MM.1S (cell line): ENCODE data around the gene LRRD1.

Experiments used
- DNase-seq: peaks from one replicate; pipeline ENCODE4 v3.0.0-alpha.2; 2015
- H2AFZ ChIP-seq: fragments of 300-600 bp; sonication (generic); 2 replicates; pipeline ENCODE4 v1.6.0; 2016; ENCODE audit warnings: antibody characterized with exemption, low read length
- H3F3A ChIP-seq: fragments of 300-600 bp; sonication (generic); 2 replicates; pipeline ENCODE4 v1.6.1; 2016; ENCODE audit warnings: mild to moderate bottlenecking, antibody characterized with exemption, low read length, moderate library complexity, mixed read lengths; ENCODE audit not compliant: insufficient read depth
- H3K27ac ChIP-seq: fragments of 300-600 bp; sonication (generic); 2 replicates; pipeline ENCODE4 v1.5.1; 2016; ENCODE audit warnings: mild to moderate bottlenecking, low read length
- H3K27me3 ChIP-seq: fragments of 300-600 bp; sonication (generic); replicated peaks from 2 replicates; pipeline ENCODE4 v1.6.0; 2016; ENCODE audit warnings: low read length; ENCODE audit not compliant: insufficient read depth
- H3K36me3 ChIP-seq: fragments of 300-600 bp; sonication (generic); replicated peaks from 2 replicates; pipeline ENCODE4 v1.6.1; 2016; ENCODE audit warnings: mild to moderate bottlenecking, low read length, mixed read lengths; ENCODE audit not compliant: insufficient read depth
- H3K4me1 ChIP-seq: fragments of 300-600 bp; sonication (generic); 2 replicates; pipeline ENCODE4 v1.6.1; 2016; ENCODE audit warnings: low read length, mixed read lengths
- H3K4me2 ChIP-seq: fragments of 300-600 bp; sonication (generic); 2 replicates; pipeline ENCODE4 v1.6.0; 2016; ENCODE audit warnings: low read depth, low read length
- H3K4me3 ChIP-seq: fragments of 300-600 bp; sonication (generic); 2 replicates; pipeline ENCODE4 v1.5.1; 2016; ENCODE audit warnings: low read length, mixed read lengths
- H3K79me2 ChIP-seq: fragments of 300-600 bp; sonication (generic); 2 replicates; pipeline ENCODE4 v1.6.1; 2016; ENCODE audit warnings: mixed run types, low read length, mixed read lengths
- H3K9ac ChIP-seq: fragments of 300-600 bp; sonication (generic); 2 replicates; pipeline ENCODE4 v1.6.1; 2016; ENCODE audit warnings: low read length, mixed read lengths
- H3K9me2 ChIP-seq: fragments of 300-600 bp; sonication (generic); replicated peaks from 2 replicates; pipeline ENCODE4 v1.6.1; 2016; ENCODE audit warnings: mild to moderate bottlenecking, low read length, mixed read lengths; ENCODE audit not compliant: insufficient read depth
- H3K9me3 ChIP-seq: fragments of 300-600 bp; sonication (generic); replicated peaks from 2 replicates; pipeline ENCODE4 v1.6.1; 2016; ENCODE audit warnings: mild to moderate bottlenecking, low read length, mixed read lengths; ENCODE audit not compliant: insufficient read depth
- H4K20me1 ChIP-seq: fragments of 300-600 bp; sonication (generic); 2 replicates; pipeline ENCODE4 v1.6.1; 2016; ENCODE audit warnings: mild to moderate bottlenecking, low read length, moderate library complexity, mixed read lengths; ENCODE audit not compliant: insufficient read depth
- EZH2 ChIP-seq: fragments of 300-600 bp; sonication (generic); optimal IDR thresholded peaks from 2 replicates; pipeline ENCODE3; 2017; ENCODE audit warnings: low read depth, mild to moderate bottlenecking, antibody characterized with exemption, low read length, mixed read lengths
- EZH2phosphoT487 ChIP-seq: fragments of 300-600 bp; sonication (generic); IDR thresholded peaks from 2 replicates; pipeline ENCODE4 v1.6.1; 2018; ENCODE audit warnings: antibody characterized with exemption, low read length
- TF ChIP-seq, protein P1 (sequence below): fragments of 300-600 bp; sonication (generic); IDR thresholded peaks from 2 replicates; pipeline ENCODE4 v1.5.1; 2016; ENCODE audit warnings: antibody characterized with exemption, low read length, mixed read lengths

LRRD1 gene

GRCh38 chr7:92226981-92227380 is 48.0 kb upstream of the LRRD1 start:
- DNase-seq: no peak
- H3K9me2 ChIP-seq: no peaks in the 10 kb centered on the region
- no peak overlapping the region for H3K4me3 ChIP-seq
- H3K9ac ChIP-seq: no peak overlapping the region
- no peak for TF ChIP-seq EZH2
- TF ChIP-seq, protein P1, sequence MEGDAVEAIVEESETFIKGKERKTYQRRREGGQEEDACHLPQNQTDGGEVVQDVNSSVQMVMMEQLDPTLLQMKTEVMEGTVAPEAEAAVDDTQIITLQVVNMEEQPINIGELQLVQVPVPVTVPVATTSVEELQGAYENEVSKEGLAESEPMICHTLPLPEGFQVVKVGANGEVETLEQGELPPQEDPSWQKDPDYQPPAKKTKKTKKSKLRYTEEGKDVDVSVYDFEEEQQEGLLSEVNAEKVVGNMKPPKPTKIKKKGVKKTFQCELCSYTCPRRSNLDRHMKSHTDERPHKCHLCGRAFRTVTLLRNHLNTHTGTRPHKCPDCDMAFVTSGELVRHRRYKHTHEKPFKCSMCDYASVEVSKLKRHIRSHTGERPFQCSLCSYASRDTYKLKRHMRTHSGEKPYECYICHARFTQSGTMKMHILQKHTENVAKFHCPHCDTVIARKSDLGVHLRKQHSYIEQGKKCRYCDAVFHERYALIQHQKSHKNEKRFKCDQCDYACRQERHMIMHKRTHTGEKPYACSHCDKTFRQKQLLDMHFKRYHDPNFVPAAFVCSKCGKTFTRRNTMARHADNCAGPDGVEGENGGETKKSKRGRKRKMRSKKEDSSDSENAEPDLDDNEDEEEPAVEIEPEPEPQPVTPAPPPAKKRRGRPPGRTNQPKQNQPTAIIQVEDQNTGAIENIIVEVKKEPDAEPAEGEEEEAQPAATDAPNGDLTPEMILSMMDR: no peak
- TF ChIP-seq EZH2phosphoT487: no peak
- no peaks in the 10 kb centered on the region; the same call in 1 of the 2 replicates for H3F3A ChIP-seq
- H2AFZ ChIP-seq: no peak overlapping the region
- no peaks in the 10 kb centered on the region for H4K20me1 ChIP-seq
- H3K27me3 ChIP-seq: no peaks in the 10 kb centered on the region
- peaks cover under 1% of the 10 kb centered on the region; the same call in 1 of the 2 replicates for H3K36me3 ChIP-seq
- H3K27ac ChIP-seq: no peak overlapping the region
- H3K79me2 ChIP-seq: no peaks in the 10 kb centered on the region
- H3K4me1 ChIP-seq: no peaks in the 10 kb centered on the region
- no peak overlapping the region for H3K4me2 ChIP-seq
- no peaks in the 10 kb centered on the region for H3K9me3 ChIP-seq

GRCh38 chr7:92221766-92222165 is 42.8 kb upstream of the LRRD1 start:
- Histone ChIP-seq H3K79me2 (no peaks in the 10 kb centered on the region), H3K36me3 (peaks cover 13% of the 10 kb centered on the region; the same call in 1 of the 2 replicates)
- TF ChIP-seq EZH2phosphoT487 (no peak), EZH2 (no peak)
- TF ChIP-seq, protein P1: no peak

DNA sequence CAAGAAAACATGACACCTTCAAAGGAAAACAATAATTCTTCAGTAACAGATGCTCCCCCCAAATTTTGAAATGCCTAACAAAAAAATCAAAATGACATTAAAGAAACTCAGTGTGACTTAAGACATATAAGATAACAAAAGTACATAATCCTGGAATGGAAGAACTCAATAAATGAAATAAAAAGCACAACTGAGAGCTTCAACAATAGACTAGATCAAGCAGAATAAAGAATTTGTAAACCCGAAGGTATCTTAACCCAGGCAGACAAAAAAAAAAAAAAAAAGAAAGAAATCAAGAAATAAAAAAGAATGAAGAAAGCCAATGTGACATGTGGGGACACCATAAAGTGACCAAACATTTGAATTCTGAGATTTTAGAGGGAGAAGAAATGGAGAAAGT is 27.7 kb upstream of the LRRD1 start:
- no peak overlapping the region for H3K27ac ChIP-seq
- H3K79me2 ChIP-seq: no peaks in the 10 kb centered on the region
- H3K27me3 ChIP-seq: no peaks in the 10 kb centered on the region
- no peaks in the 10 kb centered on the region for H3K9me2 ChIP-seq
- H3K36me3 ChIP-seq: no peaks in the 10 kb centered on the region; the same call in 1 of the 2 replicates
- H2AFZ ChIP-seq: no peak overlapping the region
- TF ChIP-seq EZH2phosphoT487 (no peak), EZH2 (no peak)
- TF ChIP-seq, protein P1: no peak
- no peaks in the 10 kb centered on the region; the same call in 1 of the 2 replicates for H3F3A ChIP-seq
- DNase-seq: no peak
- no peaks in the 10 kb centered on the region for H3K4me1 ChIP-seq
- H3K9ac ChIP-seq: no peak overlapping the region
- no peak overlapping the region for H3K4me3 ChIP-seq
- no peaks in the 10 kb centered on the region for H3K9me3 ChIP-seq
- no peaks in the 10 kb centered on the region for H4K20me1 ChIP-seq
- H3K4me2 ChIP-seq: no peak overlapping the region

More at GRCh38 chr7:92221766-92222165, 42.8 kb upstream of the LRRD1 start:
- Histone ChIP-seq H4K20me1 (no peaks in the 10 kb centered on the region), H3K9me2 (no peaks in the 10 kb centered on the region), H3F3A (no peaks in the 10 kb centered on the region; the same call in 1 of the 2 replicates), H3K27ac (no peak overlapping the region), H3K4me3 (no peak overlapping the region), H3K4me2 (no peak overlapping the region), H3K9ac (no peak overlapping the region), H3K9me3 (no peaks in the 10 kb centered on the region), H3K27me3 (no peaks in the 10 kb centered on the region), H2AFZ (no peak overlapping the region), H3K4me1 (no peaks in the 10 kb centered on the region)
- no peak for DNase-seq
